ENCODE results near the gene NCK2.

The NCK2 gene

DNA sequence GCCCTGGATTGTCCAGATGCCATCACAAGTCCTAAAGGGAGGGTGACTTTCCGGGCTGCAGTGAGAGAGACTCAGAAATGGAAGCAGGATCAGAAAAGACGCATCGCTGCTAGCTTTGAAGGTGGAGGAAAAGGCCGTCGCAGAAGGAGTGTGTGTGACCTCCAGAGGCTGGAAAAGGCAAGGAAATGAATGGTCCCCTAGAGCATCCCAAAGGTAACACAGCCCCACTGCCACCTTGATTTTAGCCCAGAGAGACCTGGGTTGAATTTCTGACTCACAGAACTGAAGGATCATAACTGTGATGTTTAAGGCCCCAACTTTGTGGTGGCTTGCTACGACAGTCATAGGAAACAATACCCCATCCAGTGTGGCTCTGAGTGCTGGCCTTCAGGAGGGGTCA lies 8.6 kb upstream of the NCK2 start:
- DNase-seq: no peak

DNA sequence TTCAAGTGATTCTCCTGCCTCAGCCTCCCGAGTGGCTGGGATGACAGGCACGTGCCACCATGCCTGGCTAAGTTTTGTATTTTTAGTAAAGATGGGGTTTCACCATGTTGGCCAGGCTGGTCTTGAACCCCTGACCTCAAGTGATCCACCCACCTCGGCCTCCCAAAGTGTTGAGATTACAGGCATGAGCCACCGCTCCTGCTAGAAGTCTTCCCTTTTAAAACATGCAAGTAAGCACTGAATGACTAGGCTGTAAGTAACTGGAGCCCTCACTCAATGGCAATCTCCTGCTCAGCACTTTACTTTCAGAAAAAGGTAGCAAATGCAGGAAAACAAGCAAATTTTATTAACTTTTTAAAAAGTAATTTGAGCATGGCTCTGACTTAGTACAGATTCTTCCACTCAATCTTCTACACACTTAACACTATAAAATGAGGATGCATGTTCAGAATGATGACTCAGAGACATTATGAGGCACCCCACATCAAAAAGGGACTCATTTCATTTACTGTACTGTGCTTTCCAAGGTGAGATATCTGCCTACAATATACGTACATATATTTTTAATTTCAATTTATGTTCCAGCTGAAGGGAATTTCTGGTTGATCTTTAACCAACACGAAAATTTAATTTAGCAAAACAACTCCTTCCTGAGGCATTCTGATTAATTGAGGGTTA lies 6.6 kb upstream of the NCK2 start:
- no peak for DNase-seq

DNA sequence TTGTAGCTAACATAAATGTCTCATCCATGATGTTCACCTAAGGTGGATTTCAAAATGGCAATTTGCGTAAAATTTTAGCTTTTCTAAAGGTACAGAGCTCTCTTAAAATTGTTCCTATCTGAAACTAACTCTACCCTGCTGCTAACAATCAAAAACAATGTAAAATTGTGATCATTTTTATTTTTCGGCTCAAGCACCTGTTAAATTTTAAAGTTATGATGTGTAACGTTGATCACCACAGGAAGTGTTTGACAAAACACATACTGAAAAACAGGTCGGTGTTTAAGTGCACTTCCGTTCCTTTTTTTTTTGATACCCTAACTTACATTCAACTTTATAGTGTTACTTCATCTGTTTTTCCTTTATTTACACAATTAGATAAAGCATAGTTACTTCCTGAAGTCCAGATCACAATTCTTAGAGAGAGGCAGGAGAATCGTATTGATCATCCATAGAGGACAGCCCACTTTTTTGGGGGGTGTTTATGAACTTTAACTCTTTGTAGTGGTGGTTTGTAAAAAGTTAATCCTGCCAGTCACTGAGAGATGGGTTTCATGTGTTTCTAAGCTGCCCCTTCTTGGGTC lies 6.0 kb upstream of the NCK2 start:
- no peak for DNase-seq

DNA sequence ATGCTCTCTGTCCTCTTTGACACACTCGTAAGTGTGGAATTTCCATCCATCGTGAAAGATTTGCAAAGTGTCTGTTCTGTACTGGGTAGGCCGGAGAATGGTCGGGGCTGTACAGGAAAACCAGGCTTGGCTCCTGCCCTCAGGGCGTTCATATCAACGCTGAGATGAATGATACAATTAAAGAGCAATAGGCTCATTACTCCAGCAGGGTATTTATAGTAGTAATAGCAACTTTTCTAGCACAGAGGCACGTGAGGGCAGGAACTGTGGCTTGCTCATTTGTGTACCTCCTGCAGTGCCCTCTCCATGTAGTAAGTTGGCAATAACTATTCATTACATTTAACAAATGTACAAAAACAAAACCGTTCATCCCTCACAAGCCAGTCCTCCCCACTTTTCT lies 5.3 kb upstream of the NCK2 start:
- no peak for DNase-seq

DNA sequence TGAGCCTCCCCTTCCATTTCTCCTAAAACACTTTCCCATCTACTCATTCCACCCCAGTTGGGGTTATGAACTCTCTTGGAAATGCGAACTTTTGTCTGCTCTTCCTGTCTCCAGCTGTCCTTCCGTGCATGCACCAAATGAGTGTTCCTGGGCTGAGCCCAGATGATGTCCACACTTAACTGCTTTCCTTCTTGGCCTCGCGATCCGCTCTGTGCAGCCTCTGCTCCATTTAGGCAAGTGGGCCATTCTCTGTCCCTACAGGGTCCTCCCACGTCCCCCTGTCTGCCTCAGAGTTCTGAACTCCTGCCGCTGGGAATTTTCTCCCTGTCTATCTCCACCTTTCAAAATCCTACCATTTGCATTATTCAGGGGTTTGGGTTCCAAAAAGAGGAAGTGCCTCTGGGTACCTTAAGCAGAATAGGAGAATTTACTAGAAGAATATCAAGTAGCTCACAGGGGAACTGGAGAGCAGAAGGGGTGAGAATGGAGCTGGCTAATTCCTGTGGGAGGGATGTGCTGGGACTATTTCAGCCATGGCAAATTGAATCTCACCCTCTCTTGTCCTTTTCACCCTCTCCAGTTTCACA lies 4.7 kb upstream of the NCK2 start:
- no peak for DNase-seq

DNA sequence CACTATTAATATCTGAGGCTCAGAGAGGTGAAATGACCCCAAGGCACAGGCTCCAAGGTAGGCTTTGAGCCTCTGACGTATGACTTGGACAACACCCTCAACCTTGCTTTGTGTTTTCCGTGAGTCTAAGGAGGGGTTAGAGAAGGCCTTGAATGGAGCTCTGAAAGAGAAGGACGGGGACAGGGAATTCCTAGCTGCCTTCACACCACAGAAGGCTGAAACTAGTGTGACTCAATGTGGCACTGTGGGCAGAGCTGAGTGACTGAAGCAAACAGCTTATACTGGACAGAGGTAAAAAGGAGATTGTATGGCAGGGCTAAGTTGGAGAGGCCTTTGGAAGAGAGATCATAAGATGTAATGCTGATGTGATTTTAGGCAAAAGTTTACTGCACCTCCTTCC lies 3.5 kb upstream of the NCK2 start:
- no peak for DNase-seq

DNA sequence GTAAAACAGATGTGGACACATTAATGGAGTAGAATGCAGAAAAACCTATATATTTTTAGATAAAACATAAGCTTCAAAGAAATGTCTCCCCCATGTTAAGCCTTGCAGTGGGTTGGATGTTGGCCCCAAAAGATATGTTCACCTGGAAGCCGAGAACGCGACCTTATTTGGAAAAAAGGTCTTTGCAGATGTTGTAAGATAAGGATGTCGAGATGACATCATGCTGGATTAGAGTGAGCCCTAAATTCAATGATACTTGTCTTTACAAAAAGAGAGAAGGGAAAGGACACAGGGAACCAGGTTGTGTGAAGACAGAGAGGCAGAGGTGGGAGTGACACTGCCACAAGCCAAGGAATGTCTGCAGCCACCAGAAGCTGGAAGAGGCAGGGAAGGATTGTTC lies 3.1 kb upstream of the NCK2 start:
- DNase-seq: no peak

DNA sequence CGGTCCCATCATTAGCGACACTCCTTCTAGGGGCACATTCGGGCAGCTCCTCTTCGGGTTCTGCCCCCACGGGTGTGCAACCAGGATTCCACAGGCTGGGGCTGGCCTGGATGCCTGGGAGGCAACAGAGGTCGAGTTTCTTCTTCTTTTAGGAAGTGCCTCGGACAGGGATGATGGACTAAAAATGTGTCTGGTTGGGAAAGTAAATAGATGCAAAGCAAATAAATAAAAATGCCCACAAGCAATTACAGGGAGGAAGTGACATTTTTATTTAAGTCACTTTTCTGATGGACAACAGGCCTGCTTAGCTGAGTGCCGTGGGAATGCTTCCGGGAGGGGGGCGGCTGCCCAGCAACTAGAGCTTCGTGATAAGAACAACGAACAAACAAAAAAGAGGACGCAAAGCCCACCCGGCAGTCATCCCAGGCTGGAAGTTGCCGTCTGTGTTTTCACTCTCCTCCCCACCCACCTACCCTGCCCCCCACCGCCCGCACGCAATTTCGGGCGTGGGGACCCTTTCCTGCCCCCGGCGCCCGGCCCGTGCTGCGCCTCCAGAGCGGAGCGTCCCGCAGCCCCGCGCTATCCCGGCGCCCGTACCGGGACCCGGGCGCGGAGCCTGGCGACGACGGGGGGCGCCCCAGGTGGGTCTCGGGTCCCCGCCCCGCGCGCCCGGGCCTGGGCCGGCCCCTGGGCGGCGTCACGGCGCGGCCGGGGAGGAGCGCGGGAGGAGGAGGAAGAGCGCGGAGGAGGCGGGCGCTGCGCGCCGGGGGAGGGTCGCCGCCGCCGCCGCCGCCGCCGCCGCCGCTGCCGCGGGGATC lies 412 bp upstream of the NCK2 start:
- DNase-seq: peak; percentile 4

DNA sequence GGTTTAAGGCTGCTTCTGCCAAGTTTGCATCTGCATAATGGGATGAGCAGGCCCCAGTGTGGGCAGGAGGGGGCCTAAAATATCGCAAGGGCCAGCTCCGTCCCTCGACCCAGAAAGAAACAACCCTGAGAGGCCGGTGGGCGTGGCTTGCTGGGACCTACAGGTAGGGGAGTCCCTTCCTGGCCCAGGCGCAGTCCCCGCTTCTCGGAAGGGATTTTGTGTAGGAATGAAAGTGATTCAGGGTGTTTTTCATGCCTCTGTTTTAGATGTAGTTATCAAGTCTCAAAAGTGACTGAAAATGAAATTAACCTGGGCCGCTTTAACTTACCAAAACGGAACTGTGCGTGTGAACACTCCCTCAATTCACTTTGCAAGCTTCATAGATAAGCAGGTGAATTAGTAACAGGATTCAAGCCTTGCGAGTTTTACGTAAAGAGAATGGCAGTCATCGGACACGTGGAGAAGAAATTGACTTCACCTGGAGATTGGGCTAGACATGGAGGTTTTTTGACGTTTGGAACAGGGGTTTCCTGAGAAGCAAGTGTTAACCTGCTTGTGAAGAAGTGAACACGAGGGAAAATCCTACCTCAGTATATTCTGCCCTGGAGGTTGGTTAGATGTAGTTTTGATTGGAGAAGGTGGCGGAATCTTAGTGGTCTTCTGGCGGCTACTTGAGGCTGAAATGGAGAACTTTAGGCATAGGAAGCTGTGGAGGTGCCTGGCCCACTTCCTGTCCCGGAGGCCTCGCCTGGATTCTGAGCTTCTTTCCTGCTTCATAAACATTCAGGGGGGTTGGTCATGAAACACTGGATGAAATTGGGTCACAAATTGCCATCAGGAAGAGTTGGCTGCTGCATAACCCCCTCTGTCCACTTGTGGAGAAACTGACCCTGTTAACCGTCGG lies 1.7 kb downstream of the NCK2 start:
- no peak for DNase-seq

DNA sequence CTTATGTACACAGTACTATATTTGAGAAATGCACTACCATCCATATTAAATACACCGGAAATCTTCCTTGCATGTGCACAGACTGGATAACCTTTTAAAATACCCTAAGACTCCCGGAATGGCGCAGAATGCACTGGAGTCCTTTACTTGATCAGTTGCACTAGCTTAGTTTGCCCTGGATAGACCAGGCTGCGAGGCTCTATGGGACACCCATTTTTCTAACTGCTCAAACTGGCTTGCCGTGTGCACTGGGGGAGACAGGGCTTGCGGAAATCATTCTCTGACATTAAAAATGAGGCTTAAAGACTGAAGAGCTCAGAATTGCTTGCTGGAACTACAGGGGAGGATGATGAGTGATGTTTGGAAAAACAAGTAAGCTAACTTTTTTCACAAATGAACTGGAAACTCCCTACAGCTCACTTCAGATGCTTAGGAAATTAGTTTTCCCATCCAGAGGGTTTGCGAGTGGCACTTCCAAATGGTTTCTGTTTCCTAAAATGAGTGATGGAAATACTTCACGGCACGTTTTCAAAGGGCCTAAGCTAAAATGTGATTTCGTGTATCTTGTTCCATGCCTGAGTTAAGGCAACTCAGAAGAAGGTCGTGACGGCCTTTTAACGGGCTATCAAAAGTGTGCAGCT lies 2.7 kb downstream of the NCK2 start:
- no peak for DNase-seq

DNA sequence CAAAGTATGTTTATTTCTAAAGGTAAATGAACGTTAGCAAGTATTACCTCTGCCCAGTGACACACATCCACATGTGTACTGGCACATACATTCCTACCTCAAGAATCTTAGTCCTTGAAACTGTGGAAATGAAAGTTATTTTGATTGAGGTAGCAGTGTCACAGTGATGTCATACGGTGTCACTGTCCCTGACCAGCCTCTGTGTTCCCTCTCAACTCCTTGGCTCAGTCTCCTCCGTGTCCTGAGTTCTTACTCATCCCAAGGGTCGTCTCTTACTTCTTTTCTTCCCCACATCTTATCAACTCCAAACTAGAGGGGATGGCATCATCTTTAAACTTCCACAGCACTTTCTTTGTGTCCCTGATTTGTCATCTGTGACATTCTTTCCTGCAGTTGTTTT lies 3.3 kb downstream of the NCK2 start:
- no peak for DNase-seq

DNA sequence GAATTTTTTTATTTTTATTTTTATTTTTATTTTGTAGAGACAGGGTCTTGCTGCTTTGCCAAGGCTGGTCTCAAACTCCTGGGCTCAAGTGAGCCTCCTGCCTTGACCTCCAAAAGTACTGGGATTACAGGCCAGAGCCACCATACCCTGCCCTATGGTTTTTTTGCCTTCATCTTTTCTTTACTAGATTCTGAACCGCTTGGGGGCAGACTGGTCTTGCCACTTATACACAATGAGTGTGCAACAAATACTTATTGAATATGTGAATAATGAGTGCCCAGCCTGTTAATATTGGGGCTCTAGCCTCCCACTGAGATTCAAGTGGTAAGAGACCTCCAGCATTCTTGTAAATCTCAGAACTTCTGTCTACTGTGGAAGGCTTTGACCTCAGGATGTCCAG lies 3.9 kb downstream of the NCK2 start:
- no peak for DNase-seq

DNA sequence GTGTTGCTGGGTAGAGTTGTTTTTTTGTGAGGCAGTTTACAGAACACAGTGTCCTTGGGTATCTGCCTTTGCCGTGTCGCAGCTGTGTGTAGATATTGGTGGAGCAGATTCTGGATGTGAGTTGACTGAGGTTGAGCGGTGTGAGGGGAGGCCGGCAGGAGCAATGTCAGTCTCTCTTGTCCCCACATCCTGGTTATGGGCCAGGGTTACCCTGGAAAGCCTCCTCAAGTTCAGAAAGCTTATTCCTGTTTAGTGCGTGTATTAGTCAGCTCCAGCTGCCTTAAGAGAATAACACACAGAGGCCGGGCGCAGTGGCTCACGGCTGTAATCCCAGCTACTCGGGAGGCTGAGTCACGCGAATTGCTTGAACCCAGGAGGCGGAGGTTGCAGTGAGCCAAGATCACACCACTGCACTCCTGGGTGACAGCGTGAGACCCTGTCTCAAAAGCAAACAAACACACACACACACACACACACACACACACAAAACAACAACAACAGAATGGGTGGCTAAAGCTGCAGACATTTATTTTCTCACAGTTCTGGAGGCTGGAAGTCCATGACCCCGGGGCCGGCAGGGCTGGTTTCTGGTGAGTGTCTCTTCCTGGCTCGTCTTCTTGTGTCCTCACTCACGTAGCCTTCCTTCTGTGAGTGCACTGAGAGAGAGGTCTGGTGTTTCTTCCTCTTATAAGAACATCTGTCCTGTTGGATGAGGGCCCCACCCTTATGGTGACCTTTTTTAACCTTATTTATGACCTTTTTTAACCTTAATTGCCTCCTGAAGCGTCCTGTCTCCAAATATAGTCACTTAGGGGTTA lies 5.1 kb downstream of the NCK2 start:
- no peak for DNase-seq

DNA sequence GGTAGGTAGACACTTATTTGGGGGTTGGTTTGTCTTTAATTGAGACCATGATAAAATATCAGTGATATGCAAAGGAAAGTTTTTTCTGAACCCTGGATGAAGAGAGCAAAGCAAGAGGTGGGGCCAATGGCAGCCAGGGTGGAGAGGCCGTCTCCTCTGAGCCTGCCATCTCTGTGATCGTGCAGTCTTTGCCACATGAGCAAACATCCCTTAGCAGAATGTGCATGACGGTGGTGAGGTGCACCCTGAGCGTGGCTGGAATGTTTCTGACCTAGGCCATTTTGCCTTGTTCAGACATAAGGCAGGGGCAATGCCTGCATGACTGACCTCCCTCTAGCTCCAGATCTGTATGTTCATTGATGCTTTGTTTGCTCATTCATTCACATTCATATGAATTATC lies 6.0 kb downstream of the NCK2 start:
- no peak for DNase-seq

DNA sequence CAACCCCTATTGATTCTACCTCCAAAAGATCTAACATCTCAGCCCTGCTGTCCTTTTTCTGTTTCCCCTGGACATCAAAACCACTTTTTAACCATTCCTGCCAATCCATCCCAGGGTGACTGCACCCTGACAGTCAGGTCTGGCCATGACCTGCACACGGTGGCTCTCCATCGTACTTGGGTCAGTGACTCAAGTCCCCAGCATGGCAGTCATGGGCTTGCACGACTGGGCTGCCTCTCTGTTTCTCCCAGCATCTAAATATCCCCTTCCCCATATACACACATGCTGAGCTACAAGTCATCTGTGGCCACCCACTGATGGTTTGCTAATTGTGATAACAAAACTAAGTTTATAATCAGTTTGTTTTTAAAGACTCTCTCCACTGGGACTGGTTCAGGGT lies 6.6 kb downstream of the NCK2 start:
- no peak for DNase-seq

DNA sequence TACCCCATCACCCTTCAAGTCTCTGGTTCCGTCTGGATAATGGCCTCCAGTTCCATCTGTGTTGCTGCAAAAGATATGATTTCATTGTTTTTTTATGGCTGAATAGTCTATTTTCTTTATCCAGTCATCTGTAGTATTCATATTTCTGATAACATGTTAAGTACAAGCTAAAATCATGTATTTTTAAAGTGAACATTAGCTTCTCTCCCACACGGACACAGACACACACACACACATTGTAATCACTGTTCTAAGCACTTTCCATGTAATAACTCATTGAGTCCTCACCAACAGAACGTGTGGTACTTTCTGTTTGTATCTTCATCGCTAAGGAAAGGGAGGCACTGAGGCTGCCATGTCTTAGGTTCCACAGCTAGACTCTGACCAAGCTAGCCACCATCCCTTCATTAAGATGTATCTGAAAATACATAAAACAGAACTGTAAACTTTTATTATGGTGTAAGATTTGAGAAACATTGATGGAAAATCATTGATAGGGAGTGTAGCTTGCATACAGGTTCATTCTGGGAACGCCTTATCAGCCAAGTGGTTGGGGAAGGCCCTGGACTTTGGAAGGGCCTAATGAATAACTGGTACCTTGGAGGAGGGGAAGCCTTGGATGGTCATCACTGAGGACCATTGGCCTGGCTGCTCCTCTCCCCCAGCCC lies 8.1 kb downstream of the NCK2 start:
- no peak for DNase-seq

DNA sequence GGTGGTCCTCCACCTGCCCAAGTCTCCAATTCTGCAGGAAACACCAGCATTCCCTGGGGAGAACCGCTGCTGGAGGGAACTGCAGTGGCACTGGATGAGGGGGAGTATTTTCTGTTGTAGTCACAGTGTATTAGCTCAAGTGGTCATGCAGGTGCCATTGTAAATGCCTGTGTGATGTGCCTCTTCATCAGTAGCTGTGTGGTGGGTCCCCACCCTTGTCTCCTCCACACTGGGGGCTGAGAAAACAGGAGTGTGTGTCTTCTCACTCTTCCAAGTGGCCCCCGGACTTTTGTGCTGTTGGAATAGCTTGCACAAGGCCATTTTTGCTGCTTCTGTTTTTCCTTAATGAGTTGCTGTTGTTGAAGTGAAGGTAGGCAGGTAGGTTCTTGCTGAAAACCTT lies 8.7 kb downstream of the NCK2 start:
- DNase-seq: no peak

DNA sequence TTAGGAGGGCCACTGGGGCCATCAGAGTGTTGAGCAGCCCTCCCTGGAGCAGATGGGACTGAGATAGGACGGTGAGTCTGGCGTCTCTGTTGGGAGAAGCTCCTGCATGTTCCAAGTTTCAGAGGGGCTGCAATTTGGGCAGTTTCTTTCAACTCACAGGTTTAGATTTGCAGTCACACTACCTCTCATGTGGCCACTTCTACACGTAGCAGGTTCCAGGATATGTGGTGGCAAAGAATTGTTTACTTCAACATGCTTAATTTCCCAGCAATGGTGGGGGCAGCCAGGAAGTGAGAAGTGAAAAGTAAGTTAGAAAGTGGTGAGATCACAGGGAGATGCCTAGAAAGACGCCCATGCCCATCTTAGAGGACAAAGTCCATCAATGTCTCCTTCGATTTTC lies 9.3 kb downstream of the NCK2 start:
- no peak for DNase-seq

DNA sequence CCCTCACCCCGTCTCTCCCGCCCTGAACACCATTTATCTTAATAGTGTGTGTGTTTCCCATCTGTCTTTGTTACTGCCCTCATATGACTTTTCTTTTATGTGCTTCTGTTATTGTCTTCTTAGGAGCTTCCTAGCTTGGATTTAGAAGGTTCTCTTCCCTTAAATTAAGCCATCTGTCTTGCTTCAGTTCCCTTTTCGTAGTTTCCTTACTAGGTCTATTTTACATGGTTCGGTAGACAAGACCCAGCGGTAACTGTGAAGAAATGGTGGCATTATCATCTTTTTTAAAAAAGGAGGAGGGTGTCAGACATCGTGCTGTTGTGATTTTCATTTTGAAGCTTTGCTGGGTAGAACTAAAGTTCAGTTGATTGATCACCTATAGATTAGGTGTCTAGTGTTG lies 10.3 kb downstream of the NCK2 start:
- no peak for DNase-seq

DNA sequence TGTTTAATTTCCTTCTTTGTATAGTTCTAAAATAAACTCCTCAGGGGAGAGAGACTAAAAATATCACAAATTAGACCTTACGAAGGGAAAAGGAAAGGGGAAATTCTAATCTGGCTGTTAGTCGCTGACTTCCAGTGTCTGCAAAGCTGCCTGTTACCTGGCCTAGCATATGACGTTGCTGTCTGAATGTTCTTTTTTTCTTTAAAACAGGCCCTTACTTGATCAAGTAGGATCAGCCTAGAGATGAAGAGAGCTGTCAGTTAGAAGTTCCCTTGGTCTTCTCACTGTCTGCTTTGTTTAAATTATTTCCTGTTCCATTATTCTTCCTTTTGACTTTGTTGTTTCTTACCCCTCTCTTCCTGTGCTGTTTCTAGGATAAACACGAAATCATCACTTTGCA lies 11.2 kb downstream of the NCK2 start:
- DNase-seq: no peak

DNA sequence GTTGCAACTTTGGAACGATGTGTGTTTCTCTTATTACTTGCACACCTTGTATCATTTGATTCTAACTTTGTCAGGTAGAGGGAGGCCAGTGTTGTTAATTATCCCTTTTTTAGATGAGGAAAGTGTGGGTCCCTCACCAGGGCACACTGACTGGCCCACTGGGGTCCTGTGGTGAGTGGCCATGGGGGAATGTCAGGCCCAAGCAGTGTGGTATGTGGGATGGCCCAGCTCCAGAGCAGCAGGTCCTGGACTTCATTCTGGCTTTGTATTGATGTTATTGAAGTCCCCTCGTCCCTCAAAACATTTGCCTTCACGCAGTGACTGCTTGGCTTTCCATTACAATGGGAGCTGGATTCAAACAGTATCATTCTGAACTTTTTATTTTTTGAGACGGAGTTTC lies 11.7 kb downstream of the NCK2 start:
- no peak for DNase-seq

Data from NCI-H1092 (cell line).